ENCODE measurements around the gene TREX2. TPM values are rescaled to one million over a fixed set of nuclear protein-coding genes. Genes with fewer than 3 reads are reported as not detected.
A peak's percentile ranks its signal among the peaks of the same experiment; 100 is the strongest.

The TREX2 gene
- total and polyA plus RNA-seq, 2 donors from 2014 or later, result 0.67 to 1.4 TPM

DNA sequence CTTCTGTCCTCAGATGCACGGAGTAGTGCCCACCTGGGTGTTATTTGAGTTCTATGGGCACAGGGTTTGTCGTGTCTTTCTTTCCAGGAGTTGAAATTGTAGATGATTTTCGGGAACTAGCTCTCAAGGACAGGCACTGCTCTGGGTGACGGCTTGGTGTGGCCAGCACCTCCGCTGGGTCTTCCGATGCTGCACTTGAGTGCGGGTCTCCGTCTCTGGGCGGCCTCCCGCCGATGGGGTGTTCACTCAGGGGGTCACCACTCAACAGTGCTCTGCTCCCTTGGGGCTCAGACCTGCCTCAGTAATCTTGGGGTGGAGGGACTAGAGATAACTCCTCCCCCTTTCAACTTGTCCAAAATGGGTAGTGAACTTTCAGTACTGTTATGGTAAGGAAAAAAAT is 32.1 kb downstream of the TREX2 start:
- Histone ChIP-seq H3K4me1 (ENCODE audit: control insufficient read depth in 2 of 3, insufficient read depth in 2 of 3, low read depth in 1 of 3, low read length in 3 of 3) (peaks cover 0 to 7% (median 0%) of the 10 kb centered on the region in 3 donors), H3K4me3 (ENCODE audit: low read length in 3 of 3) (no peak overlapping the region), H3K36me3 (ENCODE audit: control insufficient read depth in 2 of 3, insufficient read depth in 3 of 3, low read length in 3 of 3) (no peaks in the 10 kb centered on the region), H3K27ac (ENCODE audit: low read depth in 2 of 2, low read length in 2 of 2) (no peak overlapping the region), H3K9ac (ENCODE audit: low read length in 3 of 3) (no peak overlapping the region), H3K27me3 (ENCODE audit: control insufficient read depth, insufficient read depth, low read length) (no peaks in the 10 kb centered on the region), H3K9me3 (ENCODE audit: control insufficient read depth in 2 of 3, insufficient read depth in 1 of 3, low read length in 3 of 3) (no peaks in the 10 kb centered on the region)
- no peak for DNase-seq
- no peak for FAIRE-seq
- intact Hi-C loops (cut with DNase I), result no loop called here
- TF ChIP-seq, protein P1, sequence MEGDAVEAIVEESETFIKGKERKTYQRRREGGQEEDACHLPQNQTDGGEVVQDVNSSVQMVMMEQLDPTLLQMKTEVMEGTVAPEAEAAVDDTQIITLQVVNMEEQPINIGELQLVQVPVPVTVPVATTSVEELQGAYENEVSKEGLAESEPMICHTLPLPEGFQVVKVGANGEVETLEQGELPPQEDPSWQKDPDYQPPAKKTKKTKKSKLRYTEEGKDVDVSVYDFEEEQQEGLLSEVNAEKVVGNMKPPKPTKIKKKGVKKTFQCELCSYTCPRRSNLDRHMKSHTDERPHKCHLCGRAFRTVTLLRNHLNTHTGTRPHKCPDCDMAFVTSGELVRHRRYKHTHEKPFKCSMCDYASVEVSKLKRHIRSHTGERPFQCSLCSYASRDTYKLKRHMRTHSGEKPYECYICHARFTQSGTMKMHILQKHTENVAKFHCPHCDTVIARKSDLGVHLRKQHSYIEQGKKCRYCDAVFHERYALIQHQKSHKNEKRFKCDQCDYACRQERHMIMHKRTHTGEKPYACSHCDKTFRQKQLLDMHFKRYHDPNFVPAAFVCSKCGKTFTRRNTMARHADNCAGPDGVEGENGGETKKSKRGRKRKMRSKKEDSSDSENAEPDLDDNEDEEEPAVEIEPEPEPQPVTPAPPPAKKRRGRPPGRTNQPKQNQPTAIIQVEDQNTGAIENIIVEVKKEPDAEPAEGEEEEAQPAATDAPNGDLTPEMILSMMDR (IDR thresholded peaks at IDR 0.05; ENCODE audit: borderline replicate concordance, extremely low read depth, insufficient read depth), result no peak

DNA sequence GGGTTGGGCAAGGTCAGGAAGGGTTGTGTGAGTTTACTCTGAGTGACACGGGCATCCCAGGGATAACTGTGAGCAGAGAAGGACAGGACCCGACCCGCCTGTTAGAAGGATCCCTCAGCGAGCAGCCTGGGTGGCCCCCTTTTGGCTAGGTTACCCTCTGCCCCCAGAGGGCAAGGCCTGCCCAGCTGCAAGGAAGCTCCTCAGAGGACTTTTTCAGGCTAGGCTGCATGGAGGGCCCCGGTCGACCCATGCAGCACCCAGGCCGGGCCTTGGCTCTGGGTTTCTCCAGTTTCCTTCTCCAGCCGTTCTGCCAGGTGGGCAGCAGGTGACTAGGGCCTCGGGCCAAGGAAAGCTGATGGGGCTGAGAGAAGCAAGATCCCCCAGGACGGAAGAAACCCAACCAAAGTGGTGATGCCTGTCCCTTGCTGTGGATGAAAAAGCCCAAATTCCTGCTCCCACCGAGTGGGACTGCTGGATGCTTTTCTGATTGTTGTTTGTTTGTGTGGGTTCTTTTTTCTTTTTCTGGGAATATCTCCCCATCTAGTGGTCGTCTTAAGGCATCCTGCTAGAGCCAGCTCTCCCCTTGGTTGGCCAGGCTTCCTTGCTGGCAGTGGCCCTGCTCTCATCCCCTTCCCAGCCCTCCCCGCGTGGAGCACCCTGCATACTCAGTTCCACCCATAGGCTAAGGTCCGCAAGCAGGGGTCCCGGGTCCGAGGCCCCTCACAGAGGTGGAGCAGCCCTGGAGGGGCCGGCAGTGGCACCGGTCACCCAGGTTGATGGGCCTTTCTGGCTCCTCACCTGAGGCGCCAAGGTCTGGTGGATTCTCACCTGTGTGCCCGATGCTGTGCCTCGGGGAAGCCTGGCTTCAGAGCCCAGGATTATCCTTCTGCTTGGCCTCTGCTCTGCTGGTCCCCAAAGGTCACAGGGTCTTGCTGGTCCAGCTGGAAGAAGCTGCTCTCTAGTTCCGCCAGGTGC is 32.8 kb downstream of the TREX2 start:
- TF ChIP-seq, protein P1 (IDR thresholded peaks at IDR 0.05; ENCODE audit: borderline replicate concordance, extremely low read depth, insufficient read depth), result no peak
- H3K36me3 ChIP-seq (ENCODE audit: control insufficient read depth in 2 of 3, insufficient read depth in 3 of 3, low read length in 3 of 3), result no peaks in the 10 kb centered on the region
- FAIRE-seq, result no peak
- H3K9me3 ChIP-seq (ENCODE audit: control insufficient read depth in 2 of 3, insufficient read depth in 1 of 3, low read length in 3 of 3), result no peaks in the 10 kb centered on the region
- intact Hi-C loops (cut with DNase I), result no loop called here
- H3K4me3 ChIP-seq (ENCODE audit: low read length in 3 of 3), result no peak overlapping the region
- peak in 1 of 5 donors; percentile 33 for DNase-seq
- H3K27ac ChIP-seq (ENCODE audit: low read depth in 2 of 2, low read length in 2 of 2), result no peak overlapping the region
- no peak overlapping the region for H3K9ac ChIP-seq (ENCODE audit: low read length in 3 of 3)
- H3K27me3 ChIP-seq (ENCODE audit: control insufficient read depth, insufficient read depth, low read length), result no peaks in the 10 kb centered on the region
- peaks cover 0 to 7% (median 0%) of the 10 kb centered on the region in 3 donors for H3K4me1 ChIP-seq (ENCODE audit: control insufficient read depth in 2 of 3, insufficient read depth in 2 of 3, low read depth in 1 of 3, low read length in 3 of 3)

DNA sequence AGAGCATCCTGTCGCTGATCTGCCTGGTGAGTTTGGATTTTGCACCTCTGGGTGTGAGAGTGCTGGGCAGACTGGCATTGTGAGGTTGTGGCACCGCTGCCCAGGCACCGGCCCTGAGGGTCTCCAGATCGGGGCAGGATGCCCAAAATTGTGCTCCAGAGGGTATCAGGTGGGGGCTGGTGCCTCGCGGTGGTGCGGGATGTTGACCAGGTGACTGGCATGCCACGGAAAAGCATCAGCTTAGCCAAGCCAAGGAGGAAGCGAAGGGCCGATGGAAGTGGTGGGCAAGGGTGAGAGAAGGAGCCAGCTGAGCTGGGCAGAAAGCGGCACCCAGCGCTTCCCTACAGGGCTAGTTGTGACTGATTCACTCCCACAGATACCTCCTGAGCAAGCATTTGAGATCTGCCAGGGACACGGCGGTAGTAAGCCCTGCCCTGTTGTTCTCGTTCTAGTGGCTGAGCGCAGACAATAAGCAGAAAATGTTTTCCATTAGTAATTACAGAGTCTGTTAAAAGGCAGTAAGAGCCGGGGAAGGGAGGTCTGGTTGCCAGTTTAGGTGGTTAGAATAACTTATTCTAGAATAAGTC is 33.8 kb downstream of the TREX2 start:
- Histone ChIP-seq H3K36me3 (ENCODE audit: control insufficient read depth in 2 of 3, insufficient read depth in 3 of 3, low read length in 3 of 3) (no peaks in the 10 kb centered on the region), H3K4me3 (ENCODE audit: low read length in 3 of 3) (peak overlapping the region in 1 of 3 donors; percentile 32), H3K27ac (ENCODE audit: low read depth in 2 of 2, low read length in 2 of 2) (no peak overlapping the region), H3K9ac (ENCODE audit: low read length in 3 of 3) (peak overlapping the region in 1 of 3 donors; percentile 34), H3K27me3 (ENCODE audit: control insufficient read depth, insufficient read depth, low read length) (no peaks in the 10 kb centered on the region), H3K4me1 (ENCODE audit: control insufficient read depth in 2 of 3, insufficient read depth in 2 of 3, low read depth in 1 of 3, low read length in 3 of 3) (peaks cover 0 to 7% (median 0%) of the 10 kb centered on the region in 3 donors), H3K9me3 (ENCODE audit: control insufficient read depth in 2 of 3, insufficient read depth in 1 of 3, low read length in 3 of 3) (no peaks in the 10 kb centered on the region)
- intact Hi-C loops (cut with DNase I), result no loop called here
- TF ChIP-seq, protein P1 (IDR thresholded peaks at IDR 0.05; ENCODE audit: borderline replicate concordance, extremely low read depth, insufficient read depth), result no peak
- DNase-seq (peak in 1 of 5 donors; percentile 17), FAIRE-seq (no peak)

All from kidney (tissue), 14 donors.